ENCODE data around the gene NUDT19.

The NUDT19 gene

DNA sequence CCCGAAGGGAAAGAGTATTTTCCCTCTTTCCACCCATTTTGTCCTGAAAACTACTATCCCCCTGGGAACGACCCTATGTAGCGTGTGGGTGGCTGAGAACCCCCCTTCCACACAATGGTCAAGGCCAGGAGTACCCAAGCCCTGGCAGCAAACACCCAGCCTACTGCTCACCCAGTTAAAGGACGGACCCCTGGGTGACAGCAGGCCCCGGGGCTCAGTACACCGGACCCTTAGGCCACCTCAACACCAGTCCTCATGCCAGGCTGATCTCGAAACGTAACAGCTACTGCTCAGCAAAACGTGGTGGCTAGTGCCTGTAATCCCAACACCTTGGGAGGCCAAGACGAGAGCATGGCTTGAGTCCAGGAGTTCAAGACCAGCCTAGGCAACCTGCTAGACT lies 18.0 kb upstream of the NUDT19 start:
- Histone ChIP-seq H3K27me3 (ENCODE audit: insufficient read depth, low read depth, severe bottlenecking) (peaks cover 16% of the 10 kb centered on the region), H3K27ac (no peak overlapping the region), H3K36me3 (no peaks in the 10 kb centered on the region), H3K4me3 (ENCODE audit: low read depth, low read length) (no peak overlapping the region), H3K9me3 (ENCODE audit: severe bottlenecking) (no peaks in the 10 kb centered on the region)
- TF ChIP-seq CTCF (IDR thresholded peaks at IDR 0.05; ENCODE audit: low read depth, low read length): no peak
- DNase-seq: no peak

DNA sequence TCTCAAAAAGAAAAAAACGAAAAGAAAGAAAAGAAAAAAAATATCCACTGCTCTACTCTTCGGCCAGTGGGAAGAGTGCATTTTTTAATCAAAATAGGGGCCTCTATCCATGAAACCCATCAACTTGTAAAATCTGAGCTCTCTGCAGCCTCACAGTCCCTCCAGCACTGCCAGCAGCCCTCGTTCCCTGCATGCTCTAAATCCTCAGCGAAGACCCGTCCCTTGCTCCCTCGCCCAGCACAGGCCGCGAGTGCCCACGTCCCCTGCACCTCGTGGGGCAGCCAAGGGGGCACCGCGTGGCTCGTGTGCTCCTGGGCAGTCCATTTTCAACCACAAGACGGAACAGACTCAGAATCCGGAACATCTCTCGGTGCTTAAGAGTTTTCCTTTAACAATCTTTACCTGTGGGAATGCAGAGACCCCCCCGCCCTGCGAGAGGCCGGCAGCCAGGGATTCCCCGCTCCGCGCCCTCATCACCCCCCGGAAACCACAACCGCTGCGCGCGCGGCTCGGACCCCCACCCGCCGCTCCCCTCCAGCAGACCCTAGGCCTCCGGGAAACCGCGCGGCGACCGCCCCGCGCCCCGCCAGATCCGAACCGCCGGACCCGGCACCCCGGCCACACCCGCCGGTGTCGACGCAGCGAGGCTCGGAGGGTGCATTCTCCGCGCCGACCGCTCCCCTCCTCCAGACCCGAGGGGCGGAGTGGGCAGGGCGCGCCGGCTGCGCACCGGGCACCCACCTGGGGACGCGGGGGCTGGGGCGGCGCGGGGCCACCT lies 17.3 kb upstream of the NUDT19 start:
- peaks cover 16% of the 10 kb centered on the region for H3K27me3 ChIP-seq (ENCODE audit: insufficient read depth, low read depth, severe bottlenecking)
- peak overlapping the region; percentile 64 for H3K4me3 ChIP-seq (ENCODE audit: low read depth, low read length)
- no peaks in the 10 kb centered on the region for H3K36me3 ChIP-seq
- DNase-seq: no peak
- TF ChIP-seq CTCF (IDR thresholded peaks at IDR 0.05; ENCODE audit: low read depth, low read length): no peak
- H3K9me3 ChIP-seq (ENCODE audit: severe bottlenecking): no peaks in the 10 kb centered on the region
- H3K27ac ChIP-seq: no peak overlapping the region

DNA sequence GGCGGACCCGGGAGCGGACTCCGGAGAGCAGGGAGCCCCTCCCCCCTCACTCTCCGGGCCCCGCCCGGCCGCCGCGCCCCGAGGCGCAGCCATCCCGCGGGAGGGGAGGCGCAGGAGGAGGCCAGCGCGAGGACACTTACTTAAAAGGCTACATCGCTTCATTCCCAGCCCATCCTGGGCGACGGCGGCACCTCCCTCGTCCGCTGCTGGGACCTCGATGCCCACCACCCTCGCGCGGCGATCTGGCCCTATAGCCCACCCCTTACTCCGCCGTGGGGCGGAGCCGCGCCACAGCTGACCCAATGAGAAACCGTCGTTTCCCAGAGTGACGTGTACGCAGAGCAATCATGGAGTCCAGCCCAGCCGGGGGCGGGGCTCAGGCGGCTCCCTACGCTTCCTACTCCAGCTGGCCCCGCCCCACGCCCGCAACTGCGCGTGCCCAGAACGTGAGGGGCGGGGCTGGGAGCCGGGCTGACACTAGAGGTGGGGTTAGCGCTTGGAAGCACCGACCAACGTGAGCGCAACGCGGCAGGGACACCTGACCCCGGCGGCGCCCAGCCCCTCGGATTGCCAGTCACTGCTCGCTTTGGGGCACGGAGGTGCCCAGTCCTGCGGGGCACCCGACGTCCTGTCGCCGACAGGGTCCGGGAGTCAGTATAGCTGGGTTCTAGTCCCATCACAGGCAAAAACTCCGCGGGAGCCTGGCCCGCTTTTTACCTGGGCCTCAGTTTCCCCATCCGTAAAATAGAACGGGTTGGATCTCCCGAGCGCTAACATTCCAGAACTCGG lies 16.5 kb upstream of the NUDT19 start, which contains the start of gene ANKRD27:
ANKRD27 (minus strand) TSS at position 250 of the 789 bp plus-strand sequence. CDS start 16,165 bp downstream, outside the sequence.
- Histone ChIP-seq H3K27me3 (ENCODE audit: insufficient read depth, low read depth, severe bottlenecking) (peaks cover 16% of the 10 kb centered on the region), H3K4me3 (ENCODE audit: low read depth, low read length) (peak within 1 kb of the TSS; percentile 64), H3K9me3 (ENCODE audit: severe bottlenecking) (no peaks in the 10 kb centered on the region), H3K27ac (no peak within 1 kb of the TSS), H3K36me3 (no peaks in the 10 kb centered on the region)
- DNase-seq: peak; percentile 97
- TF ChIP-seq CTCF (IDR thresholded peaks at IDR 0.05; ENCODE audit: low read depth, low read length): no peak

DNA sequence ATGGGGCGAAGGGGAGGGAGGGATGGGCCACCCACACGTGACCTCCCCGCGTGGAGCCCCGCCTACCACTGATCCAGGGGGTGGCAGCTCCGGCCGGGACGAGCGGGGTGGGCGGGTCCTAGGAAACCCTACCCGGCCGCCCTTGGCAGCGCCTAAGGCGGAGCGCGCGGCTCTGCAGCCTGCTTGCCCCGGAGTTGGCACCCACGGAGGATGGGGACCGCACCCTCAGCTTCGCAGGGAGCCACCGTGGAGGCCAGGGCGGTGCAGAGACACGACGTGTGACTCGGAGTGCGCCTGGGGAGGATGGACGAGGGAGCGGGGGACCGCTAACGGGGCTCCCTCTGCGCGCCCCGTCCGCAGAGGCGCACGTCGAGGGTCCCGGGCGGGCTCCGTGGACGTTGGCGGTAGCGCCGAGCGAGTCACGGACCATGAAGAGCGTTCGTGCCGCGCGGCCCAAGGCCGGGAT lies 15.9 kb upstream of the NUDT19 start, which contains the start of gene RGS9BP:
RGS9BP (plus strand) TSS at position 129 of the 466 bp plus-strand sequence. CDS start 416 bp downstream, outside the sequence.
- TF ChIP-seq CTCF (IDR thresholded peaks at IDR 0.05; ENCODE audit: low read depth, low read length): no peak
- Histone ChIP-seq H3K27me3 (ENCODE audit: insufficient read depth, low read depth, severe bottlenecking) (peaks cover 16% of the 10 kb centered on the region), H3K9me3 (ENCODE audit: severe bottlenecking) (no peaks in the 10 kb centered on the region), H3K27ac (no peak within 1 kb of the TSS), H3K36me3 (no peaks in the 10 kb centered on the region), H3K4me3 (ENCODE audit: low read depth, low read length) (peak within 1 kb of the TSS; percentile 64)
- DNase-seq: peak; percentile 73

DNA sequence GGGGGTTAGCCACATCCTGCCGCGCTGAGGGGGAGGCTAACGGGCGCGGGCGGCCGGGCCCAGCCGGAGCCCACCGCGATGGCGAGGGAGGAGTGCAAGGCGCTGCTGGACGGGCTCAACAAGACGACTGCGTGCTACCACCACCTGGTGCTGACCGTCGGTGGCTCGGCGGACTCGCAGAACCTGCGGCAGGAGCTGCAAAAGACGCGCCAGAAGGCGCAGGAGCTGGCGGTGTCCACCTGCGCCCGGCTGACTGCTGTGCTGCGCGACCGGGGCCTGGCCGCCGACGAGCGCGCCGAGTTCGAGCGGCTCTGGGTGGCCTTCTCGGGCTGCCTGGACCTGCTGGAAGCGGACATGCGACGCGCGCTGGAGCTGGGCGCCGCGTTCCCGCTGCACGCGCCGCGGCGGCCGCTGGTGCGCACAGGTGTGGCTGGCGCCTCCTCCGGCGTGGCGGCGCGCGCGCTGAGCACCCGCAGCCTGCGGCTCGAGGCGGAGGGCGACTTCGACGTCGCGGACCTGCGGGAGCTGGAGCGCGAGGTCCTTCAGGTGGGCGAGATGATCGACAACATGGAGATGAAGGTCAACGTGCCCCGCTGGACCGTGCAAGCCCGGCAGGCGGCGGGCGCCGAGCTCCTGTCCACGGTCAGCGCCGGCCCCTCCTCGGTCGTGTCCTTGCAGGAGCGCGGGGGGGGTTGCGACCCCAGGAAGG lies 15.3 kb upstream of the NUDT19 start:
- H3K9me3 ChIP-seq (ENCODE audit: severe bottlenecking): no peaks in the 10 kb centered on the region
- H3K4me3 ChIP-seq (ENCODE audit: low read depth, low read length): peak overlapping the region; percentile 64
- H3K27me3 ChIP-seq (ENCODE audit: insufficient read depth, low read depth, severe bottlenecking): peaks cover 16% of the 10 kb centered on the region
- peak; percentile 21 for DNase-seq
- no peaks in the 10 kb centered on the region for H3K36me3 ChIP-seq
- H3K27ac ChIP-seq: no peak overlapping the region
- TF ChIP-seq CTCF (IDR thresholded peaks at IDR 0.05; ENCODE audit: low read depth, low read length): no peak
